H1 (cell line): ENCODE measurements around the gene SYT17.

Experiments
- CBX8 ChIP-seq: fragments of 300-800, 300-1000 bp; sonication (generic); IDR thresholded peaks from 2 replicates; pipeline ENCODE4 v1.7.1; 2016; ENCODE audit warnings: low read depth, low read length, borderline replicate concordance
- CTBP2 ChIP-seq: IDR thresholded peaks from 2 replicates; pipeline ENCODE4 v1.7.0; 2011; ENCODE audit warnings: borderline replicate concordance, mild to moderate bottlenecking, moderate library complexity, mixed read lengths, low read length; ENCODE audit not compliant: insufficient read depth, insufficient read length
- EGR1 ChIP-seq: IDR thresholded peaks from 2 replicates; pipeline ENCODE4 v1.6.1; 2011; ENCODE audit warnings: low read depth, low read length, borderline replicate concordance
- EP300 ChIP-seq, 2 experiments: IDR thresholded peaks; 1 replicate in 1 of 2; 2 replicates in 1 of 2; pipeline ENCODE4 v1.6.1; 2011 to 2012; ENCODE audit warnings: low read depth in 2 of 2, low read length in 2 of 2, mild to moderate bottlenecking in 2 of 2, borderline replicate concordance in 1 of 2, inconsistent platforms in 1 of 2, moderate library complexity in 1 of 2
- GABPA ChIP-seq: IDR thresholded peaks from 2 replicates; pipeline ENCODE4 v1.6.1; 2011; ENCODE audit warnings: mild to moderate bottlenecking, low read length, moderate library complexity, borderline replicate concordance; ENCODE audit not compliant: insufficient read depth
- JUND ChIP-seq: IDR thresholded peaks from 2 replicates; pipeline ENCODE4 v1.6.1; 2011; ENCODE audit warnings: mild to moderate bottlenecking, improper control_type of control experiment, low read length
- MAX ChIP-seq: IDR thresholded peaks from 2 replicates; pipeline ENCODE4 v1.6.1; 2012; ENCODE audit warnings: inconsistent platforms
- POLR2AphosphoS5 ChIP-seq: IDR thresholded peaks from 2 replicates; pipeline ENCODE4 v1.6.1; 2011; ENCODE audit warnings: low read depth, low read length
- TBP ChIP-seq: IDR thresholded peaks from 2 replicates; pipeline ENCODE4 v1.6.1; 2011; ENCODE audit warnings: low read depth, low read length, improper control_type of control experiment
- TF ChIP-seq, protein P1 (sequence below), 3 experiments: IDR thresholded peaks; 1 replicate in 2 of 3; 2 replicates in 1 of 3; pipeline versions ENCODE4 v1.5.1 to v1.6.1; 2011; ENCODE audit warnings: low read length in 3 of 3, mild to moderate bottlenecking in 3 of 3, inconsistent platforms in 2 of 3, low read depth in 1 of 3, moderate library complexity in 1 of 3; ENCODE audit not compliant: insufficient read depth in 1 of 3; ENCODE audit errors: control extremely low read depth in 1 of 3
- TF ChIP-seq, protein P2 (sequence below): IDR thresholded peaks from 2 replicates; pipeline ENCODE4 v1.6.1; 2011; ENCODE audit warnings: low read length, improper control_type of control experiment

- TF ChIP-seq, protein P1, sequence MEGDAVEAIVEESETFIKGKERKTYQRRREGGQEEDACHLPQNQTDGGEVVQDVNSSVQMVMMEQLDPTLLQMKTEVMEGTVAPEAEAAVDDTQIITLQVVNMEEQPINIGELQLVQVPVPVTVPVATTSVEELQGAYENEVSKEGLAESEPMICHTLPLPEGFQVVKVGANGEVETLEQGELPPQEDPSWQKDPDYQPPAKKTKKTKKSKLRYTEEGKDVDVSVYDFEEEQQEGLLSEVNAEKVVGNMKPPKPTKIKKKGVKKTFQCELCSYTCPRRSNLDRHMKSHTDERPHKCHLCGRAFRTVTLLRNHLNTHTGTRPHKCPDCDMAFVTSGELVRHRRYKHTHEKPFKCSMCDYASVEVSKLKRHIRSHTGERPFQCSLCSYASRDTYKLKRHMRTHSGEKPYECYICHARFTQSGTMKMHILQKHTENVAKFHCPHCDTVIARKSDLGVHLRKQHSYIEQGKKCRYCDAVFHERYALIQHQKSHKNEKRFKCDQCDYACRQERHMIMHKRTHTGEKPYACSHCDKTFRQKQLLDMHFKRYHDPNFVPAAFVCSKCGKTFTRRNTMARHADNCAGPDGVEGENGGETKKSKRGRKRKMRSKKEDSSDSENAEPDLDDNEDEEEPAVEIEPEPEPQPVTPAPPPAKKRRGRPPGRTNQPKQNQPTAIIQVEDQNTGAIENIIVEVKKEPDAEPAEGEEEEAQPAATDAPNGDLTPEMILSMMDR (IDR thresholded peaks at IDR 0.05; ENCODE audit: control extremely low read depth in 1 of 3, insufficient read depth in 1 of 3, low read depth in 1 of 3, low read length in 3 of 3) = no peak
- TF ChIP-seq CTBP2 (no peak), POLR2AphosphoS5 (no peak), TBP (no peak), CBX8 (no peak), EP300 (IDR thresholded peaks at IDR 0.05; ENCODE audit: borderline replicate concordance in 1 of 2, low read depth in 2 of 2, low read length in 2 of 2) (no peak), EGR1 (no peak), GABPA (no peak), JUND (no peak), MAX (no peak)
- TF ChIP-seq, protein P2, sequence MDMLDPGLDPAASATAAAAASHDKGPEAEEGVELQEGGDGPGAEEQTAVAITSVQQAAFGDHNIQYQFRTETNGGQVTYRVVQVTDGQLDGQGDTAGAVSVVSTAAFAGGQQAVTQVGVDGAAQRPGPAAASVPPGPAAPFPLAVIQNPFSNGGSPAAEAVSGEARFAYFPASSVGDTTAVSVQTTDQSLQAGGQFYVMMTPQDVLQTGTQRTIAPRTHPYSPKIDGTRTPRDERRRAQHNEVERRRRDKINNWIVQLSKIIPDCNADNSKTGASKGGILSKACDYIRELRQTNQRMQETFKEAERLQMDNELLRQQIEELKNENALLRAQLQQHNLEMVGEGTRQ = no peak
Observed at GRCh38 chr16:19142939-19143598, 25.0 kb upstream of the SYT17 start.
